IMR-90 (cell line): Measurements from ENCODE around the gene SYNPO2. TPM values are rescaled to one million over a fixed set of nuclear protein-coding genes. Genes with fewer than 3 reads are reported as not detected.

Source experiments
- ATAC-seq: fragments of 200-7000 bp; cut with Tn5 transposase; 2 replicates; pipeline ENCODE4 v1.9.1; 2020; ENCODE audit warnings: low read depth, mild to moderate bottlenecking, moderate library complexity
- BruUV-seq: library from RNA; stranded (reverse); fragments of 400-500 nt; replicated peaks from 2 replicates; lab custom pipeline; 2021; lab: Mats Ljungman, UMichigan
- CTCF ChIA-PET: fragments of 300-600 bp; formaldehyde crosslinking; extraction: SDS; loops from one replicate; lab custom pipeline; 2021; ENCODE audit warnings: antibody characterized with exemption; lab: Yijun Ruan, JAX
- POLR2A ChIA-PET: fragments of 300-600 bp; sonication (Branson Sonifier 250); formaldehyde crosslinking; loops from one replicate; lab custom pipeline; 2022; ENCODE audit warnings: antibody characterized with exemption; ENCODE audit not compliant: unreplicated experiment; lab: Charles Lee
- DNase-seq: peaks from one replicate; pipeline ENCODE4 v3.0.0; 2013
- H2AFZ ChIP-seq: replicated peaks from 2 replicates; pipeline ENCODE3; 2013; ENCODE audit warnings: low read length, mild to moderate bottlenecking; ENCODE audit not compliant: poor library complexity
- H2AK5ac ChIP-seq: 2 replicates; pipeline ENCODE4 v1.6.1; 2013; ENCODE audit warnings: low read depth, low read length, inconsistent platforms
- H2AK9ac ChIP-seq: replicated peaks from 2 replicates; pipeline ENCODE3; 2013; ENCODE audit warnings: mild to moderate bottlenecking, low read depth, low read length, moderate library complexity; ENCODE audit not compliant: poor library complexity
- H2BK120ac ChIP-seq: 2 replicates; pipeline ENCODE4 v1.6.1; 2013; ENCODE audit warnings: low read depth, low read length, inconsistent platforms
- H2BK15ac ChIP-seq: 3 replicates; pipeline ENCODE4 v1.6.1; 2013; ENCODE audit warnings: low read depth, low read length, inconsistent platforms
- H2BK20ac ChIP-seq: 2 replicates; pipeline ENCODE4 v1.6.1; 2013; ENCODE audit warnings: low read depth, mild to moderate bottlenecking, inconsistent platforms, low read length, moderate library complexity
- H2BK5ac ChIP-seq: 2 replicates; pipeline ENCODE4 v1.6.1; 2013; ENCODE audit warnings: mild to moderate bottlenecking, low read depth, low read length, inconsistent platforms; ENCODE audit not compliant: poor library complexity, severe bottlenecking
- H3K14ac ChIP-seq: replicated peaks from 2 replicates; pipeline ENCODE4 v1.6.1; 2013; ENCODE audit warnings: low read depth, low read length, inconsistent platforms
- H3K18ac ChIP-seq: 2 replicates; pipeline ENCODE4 v1.6.1; 2013; ENCODE audit warnings: low read depth, low read length, control low read depth
- H3K23ac ChIP-seq: 2 replicates; pipeline ENCODE4 v1.6.1; 2013; ENCODE audit warnings: low read depth, low read length, inconsistent platforms
- H3K27ac ChIP-seq: 2 replicates; pipeline ENCODE4 v1.5.1; 2013; ENCODE audit warnings: mild to moderate bottlenecking, control low read depth, low read length; ENCODE audit not compliant: insufficient read depth
- H3K27me3 ChIP-seq: 2 replicates; pipeline ENCODE4 v1.6.1; 2013; ENCODE audit warnings: low read length; ENCODE audit not compliant: control insufficient read depth, insufficient read depth
- H3K36me3 ChIP-seq: 2 replicates; pipeline ENCODE4 v1.6.1; 2013; ENCODE audit warnings: low read length, mixed read lengths; ENCODE audit not compliant: control insufficient read depth, insufficient read depth
- H3K4ac ChIP-seq: 2 replicates; pipeline ENCODE4 v1.6.1; 2013; ENCODE audit warnings: low read depth, low read length, inconsistent platforms
- H3K4me1 ChIP-seq: 2 replicates; pipeline ENCODE4 v1.6.1; 2013; ENCODE audit warnings: low read length, mixed read lengths; ENCODE audit not compliant: control insufficient read depth, insufficient read depth
- H3K4me2 ChIP-seq: 2 replicates; pipeline ENCODE4 v1.6.1; 2013; ENCODE audit warnings: low read depth, mild to moderate bottlenecking, control low read depth, low read length, moderate library complexity
- H3K4me3 ChIP-seq: 2 replicates; pipeline ENCODE4 v1.5.1; 2013; ENCODE audit warnings: low read depth, mild to moderate bottlenecking, control low read depth, low read length, moderate library complexity; ENCODE audit not compliant: insufficient read depth
- H3K56ac ChIP-seq: 2 replicates; pipeline ENCODE4 v1.6.1; 2013; ENCODE audit warnings: low read length, inconsistent platforms; ENCODE audit not compliant: insufficient read depth; ENCODE audit errors: extremely low read depth
- H3K79me1 ChIP-seq, 2 experiments: 2 replicates each; pipeline ENCODE4 v1.6.1; 2013; ENCODE audit warnings: low read length in 2 of 2, inconsistent platforms in 1 of 2, low read depth in 1 of 2
- H3K9ac ChIP-seq: 2 replicates; pipeline ENCODE4 v1.6.1; 2013; ENCODE audit warnings: low read depth, low read length, control low read depth
- H3K9me1 ChIP-seq: 2 replicates; pipeline ENCODE4 v1.6.1; 2013; ENCODE audit warnings: low read length, inconsistent platforms; ENCODE audit not compliant: insufficient read depth
- H3K9me3 ChIP-seq: 2 replicates; pipeline ENCODE4 v1.6.1; 2013; ENCODE audit warnings: low read length; ENCODE audit not compliant: control insufficient read depth, insufficient read depth
- H4K20me1 ChIP-seq: 2 replicates; pipeline ENCODE4 v1.6.1; 2013; ENCODE audit warnings: low read length, inconsistent platforms; ENCODE audit not compliant: insufficient read depth
- H4K5ac ChIP-seq: 2 replicates; pipeline ENCODE4 v1.6.1; 2013; ENCODE audit warnings: mild to moderate bottlenecking, low read depth, low read length, control low read depth
- H4K8ac ChIP-seq, 2 experiments: 2 replicates each; pipeline ENCODE4 v1.6.1; 2013; ENCODE audit warnings: low read depth in 2 of 2, low read length in 2 of 2, control low read depth in 1 of 2, inconsistent platforms in 1 of 2
- H4K91ac ChIP-seq: 2 replicates; pipeline ENCODE4 v1.6.1; 2013; ENCODE audit warnings: low read depth, low read length, inconsistent platforms; ENCODE audit not compliant: insufficient read depth
- CEBPB ChIP-seq: IDR thresholded peaks from 2 replicates; pipeline ENCODE4 v1.6.1; 2012; ENCODE audit warnings: low read depth, low read length, improper control_type of control experiment
- CHD1 ChIP-seq: IDR thresholded peaks from 2 replicates; pipeline ENCODE4 v1.6.1; 2012; ENCODE audit warnings: low read depth, low read length, improper control_type of control experiment
- FOS ChIP-seq: fragments of 150-350 bp; IDR thresholded peaks from 2 replicates; pipeline ENCODE4 v1.6.1; 2016; ENCODE audit warnings: low read depth, low read length
- MAFK ChIP-seq: IDR thresholded peaks from 2 replicates; pipeline ENCODE4 v1.6.1; 2012; ENCODE audit warnings: low read depth, low read length, improper control_type of control experiment
- MXI1 ChIP-seq: IDR thresholded peaks from 2 replicates; pipeline ENCODE4 v1.6.1; 2012; ENCODE audit warnings: low read depth, mild to moderate bottlenecking, low read length, moderate library complexity, borderline replicate concordance
- POLR2A ChIP-seq: IDR thresholded peaks from 2 replicates; pipeline ENCODE4 v1.6.1; 2012; ENCODE audit warnings: mild to moderate bottlenecking, low read depth, low read length
- RAD21 ChIP-seq: IDR thresholded peaks from 2 replicates; pipeline ENCODE4 v1.6.1; 2012; ENCODE audit warnings: low read length, improper control_type of control experiment
- WGBS, 2 experiments: methylation state at CpG; one replicate each; pipeline versions ENCODE4 v1.1.5 to v1.1.7; 2013; ENCODE audit warnings: missing lambda C conversion rate in 2 of 2; ENCODE audit not compliant: insufficient read length in 1 of 2; ENCODE audit errors: extremely low coverage in 2 of 2; 5-methylcytosine and 5-hydroxymethylcytosine counted together
- dilution Hi-C: fragments of 300-500 bp; cut with HindIII; formaldehyde crosslinking; loops from one replicate; pipeline ENCODE4 v1.14.3; 2018; ENCODE audit warnings: low sequenced_read_pairs; ENCODE audit not compliant: unreplicated experiment
- in situ Hi-C: fragments of 300-500 bp; cut with MboI; formaldehyde crosslinking; loops from 3 replicates; pipeline ENCODE4 v1.14.3; 2019; ENCODE audit warnings: low sequenced_read_pairs, inconsistent platforms, mixed read lengths
- intact Hi-C: fragments of 100-400 bp; cut with micrococcal nuclease; formaldehyde crosslinking; loops from 2 replicates; pipeline ENCODE4 v1.10.0; 2022
- polyA plus RNA-seq, 3 experiments: library from polyadenylated mRNA; depleted of rRNA; stranded (reverse); fragments of >200 nt; gene quantifications; 2 replicates each; pipeline ENCODE4 v1.2.3, GENCODE V29; 2012; ENCODE audit warnings: low replicate concordance in 1 of 3
- total RNA-seq: library from RNA; depleted of rRNA; stranded (reverse); fragments of >200 nt; gene quantifications from 2 replicates; pipeline ENCODE4 v1.2.3, GENCODE V29; 2012
- TF ChIP-seq, protein P1 (sequence below): fragments of 150-350 bp; IDR thresholded peaks from 2 replicates; pipeline ENCODE4 v1.6.1; 2016; ENCODE audit warnings: low read depth, mild to moderate bottlenecking, low read length, moderate library complexity, borderline replicate concordance

The SYNPO2 gene
- total and polyA plus RNA-seq, 2 of the 4 experiments (the other 2 are of a cell fraction): 0.99 to 1.8 TPM

DNA sequence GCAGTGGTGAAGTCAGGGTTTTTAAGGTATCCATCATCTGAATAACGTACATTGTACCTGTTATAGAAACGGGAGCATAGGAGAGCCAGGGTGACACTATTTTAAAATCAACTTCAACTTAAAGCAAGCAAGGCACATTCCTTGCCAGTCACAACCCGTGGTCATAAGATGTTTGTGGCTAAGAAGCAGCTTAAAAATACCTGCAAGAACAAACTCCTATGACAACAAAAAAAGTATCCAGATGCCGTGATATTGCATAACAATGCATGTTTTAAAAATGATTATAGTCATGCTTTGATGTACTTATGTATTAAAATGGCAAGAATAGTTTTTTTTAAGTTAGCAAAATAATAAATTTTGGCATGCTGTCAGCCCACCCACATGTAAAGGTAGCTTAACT is 16.5 kb upstream of the SYNPO2 start:
- Histone ChIP-seq H3K4me2 (no peak overlapping the region), H3K27me3 (no peaks in the 10 kb centered on the region), H4K20me1 (no peaks in the 10 kb centered on the region), H3K27ac (no peak overlapping the region), H3K56ac (no peak overlapping the region), H3K9me1 (no peaks in the 10 kb centered on the region), H2AK5ac (no peak overlapping the region), H3K9ac (no peak overlapping the region), H2BK120ac (no peak overlapping the region), H3K36me3 (no peaks in the 10 kb centered on the region), H2AK9ac (no peak overlapping the region), H3K23ac (no peak overlapping the region), H3K4me3 (no peak overlapping the region), H4K91ac (no peak overlapping the region), H4K5ac (no peak overlapping the region), H4K8ac (no peak overlapping the region), H2BK15ac (no peak overlapping the region), H3K9me3 (no peaks in the 10 kb centered on the region), H3K14ac (no peak overlapping the region), H3K79me1 (no peaks in the 10 kb centered on the region), H3K4me1 (no peaks in the 10 kb centered on the region), H2BK5ac (no peak overlapping the region), H2AFZ (no peak overlapping the region), H2BK20ac (no peak overlapping the region), H3K18ac (no peak overlapping the region), H3K4ac (no peak overlapping the region)
- ChIA-PET CTCF (no interaction called here), POLR2A (no interaction called here)
- ATAC-seq (no peak), DNase-seq (no peak)
- in situ Hi-C loops: no loop called here
- dilution Hi-C loops: no loop called here
- WGBS, 2 experiments: no CpG with 5 or more reads among the region's 4 CpGs
- TF ChIP-seq MXI1 (no peak), CEBPB (no peak), MAFK (no peak), POLR2A (no peak), FOS (no peak), RAD21 (no peak), CHD1 (no peak)
- TF ChIP-seq, protein P1, sequence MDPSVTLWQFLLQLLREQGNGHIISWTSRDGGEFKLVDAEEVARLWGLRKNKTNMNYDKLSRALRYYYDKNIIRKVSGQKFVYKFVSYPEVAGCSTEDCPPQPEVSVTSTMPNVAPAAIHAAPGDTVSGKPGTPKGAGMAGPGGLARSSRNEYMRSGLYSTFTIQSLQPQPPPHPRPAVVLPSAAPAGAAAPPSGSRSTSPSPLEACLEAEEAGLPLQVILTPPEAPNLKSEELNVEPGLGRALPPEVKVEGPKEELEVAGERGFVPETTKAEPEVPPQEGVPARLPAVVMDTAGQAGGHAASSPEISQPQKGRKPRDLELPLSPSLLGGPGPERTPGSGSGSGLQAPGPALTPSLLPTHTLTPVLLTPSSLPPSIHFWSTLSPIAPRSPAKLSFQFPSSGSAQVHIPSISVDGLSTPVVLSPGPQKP: no peak
- intact Hi-C loops: no loop called here
- BruUV-seq: no TSS peak
